ENCODE measurements around the gene SKAP2. TPM values are rescaled to one million over a fixed set of nuclear protein-coding genes. Genes with fewer than 3 reads are reported as not detected.

The SKAP2 gene
- total RNA-seq, 1 donor from 2014 or later, result 25.5 TPM

GRCh38 chr7:26787701-26788100 is 76.7 kb downstream of the SKAP2 start:
- no peak overlapping the region for H3K4me3 Mint-ChIP-seq
- H3K27ac Mint-ChIP-seq, result no peak overlapping the region
- no peak for DNase-seq (ENCODE audit: extremely low spot score, unreplicated experiment)
- no peaks in the 10 kb centered on the region for H3K9me3 Mint-ChIP-seq
- TF ChIP-seq, protein P1, sequence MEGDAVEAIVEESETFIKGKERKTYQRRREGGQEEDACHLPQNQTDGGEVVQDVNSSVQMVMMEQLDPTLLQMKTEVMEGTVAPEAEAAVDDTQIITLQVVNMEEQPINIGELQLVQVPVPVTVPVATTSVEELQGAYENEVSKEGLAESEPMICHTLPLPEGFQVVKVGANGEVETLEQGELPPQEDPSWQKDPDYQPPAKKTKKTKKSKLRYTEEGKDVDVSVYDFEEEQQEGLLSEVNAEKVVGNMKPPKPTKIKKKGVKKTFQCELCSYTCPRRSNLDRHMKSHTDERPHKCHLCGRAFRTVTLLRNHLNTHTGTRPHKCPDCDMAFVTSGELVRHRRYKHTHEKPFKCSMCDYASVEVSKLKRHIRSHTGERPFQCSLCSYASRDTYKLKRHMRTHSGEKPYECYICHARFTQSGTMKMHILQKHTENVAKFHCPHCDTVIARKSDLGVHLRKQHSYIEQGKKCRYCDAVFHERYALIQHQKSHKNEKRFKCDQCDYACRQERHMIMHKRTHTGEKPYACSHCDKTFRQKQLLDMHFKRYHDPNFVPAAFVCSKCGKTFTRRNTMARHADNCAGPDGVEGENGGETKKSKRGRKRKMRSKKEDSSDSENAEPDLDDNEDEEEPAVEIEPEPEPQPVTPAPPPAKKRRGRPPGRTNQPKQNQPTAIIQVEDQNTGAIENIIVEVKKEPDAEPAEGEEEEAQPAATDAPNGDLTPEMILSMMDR (conservative IDR thresholded peaks at IDR 0.05), result no peak
- H3K27me3 Mint-ChIP-seq, result no peaks in the 10 kb centered on the region
- H3K36me3 Mint-ChIP-seq, result peaks cover 16% of the 10 kb centered on the region
- H3K4me1 Mint-ChIP-seq (ENCODE audit: unreplicated experiment), result peaks cover 23% of the 10 kb centered on the region

DNA sequence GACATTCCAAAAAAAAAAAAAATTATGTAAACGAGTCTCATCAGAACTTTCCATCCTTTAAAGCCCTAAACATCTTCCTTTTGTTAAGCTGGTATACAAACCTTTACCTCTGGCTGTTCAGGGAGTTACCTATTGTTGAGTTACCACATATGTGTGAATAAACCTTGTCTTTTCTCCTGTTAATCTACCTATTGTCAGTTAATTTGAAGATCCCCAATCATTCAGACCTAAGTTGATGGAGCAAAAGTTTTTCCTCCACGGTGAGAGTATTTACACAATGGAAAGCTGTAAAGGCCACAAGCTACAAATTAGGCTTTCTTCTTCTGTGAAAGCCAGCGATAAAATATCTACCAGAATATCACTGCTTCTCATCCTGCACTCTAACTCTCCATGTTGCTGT is 80.3 kb downstream of the SKAP2 start:
- no peak overlapping the region for H3K27ac Mint-ChIP-seq
- TF ChIP-seq, protein P1 (conservative IDR thresholded peaks at IDR 0.05), result no peak
- H3K27me3 Mint-ChIP-seq, result no peaks in the 10 kb centered on the region
- H3K4me3 Mint-ChIP-seq, result no peak overlapping the region
- no peaks in the 10 kb centered on the region for H3K9me3 Mint-ChIP-seq
- peaks cover 20% of the 10 kb centered on the region for H3K36me3 Mint-ChIP-seq
- H3K4me1 Mint-ChIP-seq (ENCODE audit: unreplicated experiment), result peaks cover 11% of the 10 kb centered on the region
- DNase-seq (ENCODE audit: extremely low spot score, unreplicated experiment), result no peak

- no peak overlapping the region for H3K4me3 Mint-ChIP-seq
- H3K27me3 Mint-ChIP-seq, result no peaks in the 10 kb centered on the region
- TF ChIP-seq, protein P1 (conservative IDR thresholded peaks at IDR 0.05), result no peak
These were observed 81.9 kb downstream of the SKAP2 start for GRCh38 chr7:26782501-26782900.

GRCh38 chr7:26779978-26780595 is 84.3 kb downstream of the SKAP2 start:
- peaks cover 3% of the 10 kb centered on the region for H3K4me1 Mint-ChIP-seq (ENCODE audit: unreplicated experiment)
- peaks cover 14% of the 10 kb centered on the region for H3K36me3 Mint-ChIP-seq
- H3K27me3 Mint-ChIP-seq, result no peaks in the 10 kb centered on the region
- H3K4me3 Mint-ChIP-seq, result no peak overlapping the region
- no peak overlapping the region for H3K27ac Mint-ChIP-seq
- no peak for DNase-seq (ENCODE audit: extremely low spot score, unreplicated experiment)
- no peaks in the 10 kb centered on the region for H3K9me3 Mint-ChIP-seq
- TF ChIP-seq, protein P1 (conservative IDR thresholded peaks at IDR 0.05), result no peak

More at GRCh38 chr7:26782501-26782900, 81.9 kb downstream of the SKAP2 start:
- Mint-ChIP-seq H3K4me1 (ENCODE audit: unreplicated experiment) (peaks cover 2% of the 10 kb centered on the region), H3K9me3 (no peaks in the 10 kb centered on the region), H3K27ac (no peak overlapping the region), H3K36me3 (peaks cover 14% of the 10 kb centered on the region)
- no peak for DNase-seq (ENCODE audit: extremely low spot score, unreplicated experiment)

DNA sequence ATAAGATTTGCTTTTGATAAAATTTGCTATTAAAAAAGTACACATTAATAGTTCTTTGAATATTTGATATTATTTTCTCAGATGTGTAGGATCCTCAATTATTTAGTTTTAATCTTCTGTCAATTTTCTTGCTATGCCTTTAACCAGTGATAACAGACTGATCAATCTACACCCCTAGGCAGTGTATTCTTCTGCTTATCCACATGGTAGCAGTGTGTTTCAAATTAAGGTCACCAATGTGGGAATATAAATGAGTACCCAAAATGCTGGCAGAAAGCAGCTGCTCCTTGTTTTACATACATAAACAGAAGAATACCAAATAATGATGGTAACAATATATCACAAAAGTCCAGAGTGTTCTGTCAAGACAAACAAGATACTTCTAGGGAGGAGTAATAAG is 87.0 kb downstream of the SKAP2 start:
- no peak for DNase-seq (ENCODE audit: extremely low spot score, unreplicated experiment)
- Mint-ChIP-seq H3K4me3 (no peak overlapping the region), H3K9me3 (no peaks in the 10 kb centered on the region), H3K4me1 (ENCODE audit: unreplicated experiment) (peaks cover 3% of the 10 kb centered on the region), H3K36me3 (peaks cover 13% of the 10 kb centered on the region), H3K27ac (no peak overlapping the region), H3K27me3 (no peaks in the 10 kb centered on the region)
- TF ChIP-seq, protein P1 (conservative IDR thresholded peaks at IDR 0.05), result peak; percentile 18

Data from type B pancreatic cell (in vitro differentiated cells).